ENCODE results near the gene C2CD3.

Gene C2CD3

GRCh38 chr11:74013141-74013540 is 157.7 kb downstream of the C2CD3 start:
- no peak for TF ChIP-seq FOXP2 (optimal IDR thresholded peaks at IDR 0.05; ENCODE audit: borderline replicate concordance, extremely low read depth, extremely low read length, insufficient read depth)

- TF ChIP-seq FOXP2 (optimal IDR thresholded peaks at IDR 0.05; ENCODE audit: borderline replicate concordance, extremely low read depth, extremely low read length, insufficient read depth), result no peak
- no peak for TF ChIP-seq REST (IDR thresholded peaks at IDR 0.05; ENCODE audit: insufficient read depth in 1 of 2, low read depth in 2 of 2, low read length in 2 of 2)
- no peak for TF ChIP-seq SIN3A (IDR thresholded peaks at IDR 0.05; ENCODE audit: borderline replicate concordance, insufficient read depth, low read length)
- TF ChIP-seq POLR2AphosphoS5 (IDR thresholded peaks at IDR 0.05; ENCODE audit: low read depth, low read length), result no peak
- TF ChIP-seq TAF1 (IDR thresholded peaks at IDR 0.05; ENCODE audit: borderline replicate concordance, insufficient read depth, low read length), result no peak
Observed at GRCh38 chr11:74012074-74012809, 158.6 kb downstream of the C2CD3 start.

GRCh38 chr11:74011360-74012073 is 159.3 kb downstream of the C2CD3 start:
- no peak for TF ChIP-seq REST (IDR thresholded peaks at IDR 0.05; ENCODE audit: insufficient read depth in 1 of 2, low read depth in 2 of 2, low read length in 2 of 2)
- TF ChIP-seq TAF1 (IDR thresholded peaks at IDR 0.05; ENCODE audit: borderline replicate concordance, insufficient read depth, low read length), result no peak
- no peak for TF ChIP-seq SIN3A (IDR thresholded peaks at IDR 0.05; ENCODE audit: borderline replicate concordance, insufficient read depth, low read length)
- no peak for TF ChIP-seq FOXP2 (optimal IDR thresholded peaks at IDR 0.05; ENCODE audit: borderline replicate concordance, extremely low read depth, extremely low read length, insufficient read depth)
- TF ChIP-seq POLR2AphosphoS5 (IDR thresholded peaks at IDR 0.05; ENCODE audit: low read depth, low read length), result no peak

- TF ChIP-seq POLR2AphosphoS5 (IDR thresholded peaks at IDR 0.05; ENCODE audit: low read depth, low read length) (no peak), REST (IDR thresholded peaks at IDR 0.05; ENCODE audit: insufficient read depth in 1 of 2, low read depth in 2 of 2, low read length in 2 of 2) (no peak), FOXP2 (optimal IDR thresholded peaks at IDR 0.05; ENCODE audit: borderline replicate concordance, extremely low read depth, extremely low read length, insufficient read depth) (no peak), TAF1 (IDR thresholded peaks at IDR 0.05; ENCODE audit: borderline replicate concordance, insufficient read depth, low read length) (no peak), SIN3A (IDR thresholded peaks at IDR 0.05; ENCODE audit: borderline replicate concordance, insufficient read depth, low read length) (no peak)
Observed at GRCh38 chr11:74010306-74011300, 160.2 kb downstream of the C2CD3 start.

GRCh38 chr11:74009675-74010305 is 161.0 kb downstream of the C2CD3 start:
- TF ChIP-seq TAF1 (IDR thresholded peaks at IDR 0.05; ENCODE audit: borderline replicate concordance, insufficient read depth, low read length), result no peak
- TF ChIP-seq REST (IDR thresholded peaks at IDR 0.05; ENCODE audit: insufficient read depth in 1 of 2, low read depth in 2 of 2, low read length in 2 of 2), result no peak
- no peak for TF ChIP-seq SIN3A (IDR thresholded peaks at IDR 0.05; ENCODE audit: borderline replicate concordance, insufficient read depth, low read length)
- TF ChIP-seq POLR2AphosphoS5 (IDR thresholded peaks at IDR 0.05; ENCODE audit: low read depth, low read length), result no peak
- TF ChIP-seq FOXP2 (optimal IDR thresholded peaks at IDR 0.05; ENCODE audit: borderline replicate concordance, extremely low read depth, extremely low read length, insufficient read depth), result no peak
